ENCODE results near the gene LTB4R2.

LTB4R2 gene

GRCh38 chr14:24356208-24356607 is 46.3 kb downstream of the LTB4R2 start:
- no peak for DNase-seq (ENCODE audit: low spot score)
- TF ChIP-seq, protein P1, sequence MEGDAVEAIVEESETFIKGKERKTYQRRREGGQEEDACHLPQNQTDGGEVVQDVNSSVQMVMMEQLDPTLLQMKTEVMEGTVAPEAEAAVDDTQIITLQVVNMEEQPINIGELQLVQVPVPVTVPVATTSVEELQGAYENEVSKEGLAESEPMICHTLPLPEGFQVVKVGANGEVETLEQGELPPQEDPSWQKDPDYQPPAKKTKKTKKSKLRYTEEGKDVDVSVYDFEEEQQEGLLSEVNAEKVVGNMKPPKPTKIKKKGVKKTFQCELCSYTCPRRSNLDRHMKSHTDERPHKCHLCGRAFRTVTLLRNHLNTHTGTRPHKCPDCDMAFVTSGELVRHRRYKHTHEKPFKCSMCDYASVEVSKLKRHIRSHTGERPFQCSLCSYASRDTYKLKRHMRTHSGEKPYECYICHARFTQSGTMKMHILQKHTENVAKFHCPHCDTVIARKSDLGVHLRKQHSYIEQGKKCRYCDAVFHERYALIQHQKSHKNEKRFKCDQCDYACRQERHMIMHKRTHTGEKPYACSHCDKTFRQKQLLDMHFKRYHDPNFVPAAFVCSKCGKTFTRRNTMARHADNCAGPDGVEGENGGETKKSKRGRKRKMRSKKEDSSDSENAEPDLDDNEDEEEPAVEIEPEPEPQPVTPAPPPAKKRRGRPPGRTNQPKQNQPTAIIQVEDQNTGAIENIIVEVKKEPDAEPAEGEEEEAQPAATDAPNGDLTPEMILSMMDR (IDR thresholded peaks at IDR 0.05; ENCODE audit: extremely low read depth, insufficient read depth, missing control alignments): no peak
- in situ Hi-C loops (cut with MboI; ENCODE audit: low pct_unique_long_range_greater_than_20kb, low sequenced_read_pairs, unreplicated experiment): no loop called here

GRCh38 chr14:24360281-24360680 is 50.3 kb downstream of the LTB4R2 start:
- TF ChIP-seq, protein P1 (IDR thresholded peaks at IDR 0.05; ENCODE audit: extremely low read depth, insufficient read depth, missing control alignments): no peak
- in situ Hi-C loops (cut with MboI; ENCODE audit: low pct_unique_long_range_greater_than_20kb, low sequenced_read_pairs, unreplicated experiment): no loop called here
- no peak for DNase-seq (ENCODE audit: low spot score)

DNA sequence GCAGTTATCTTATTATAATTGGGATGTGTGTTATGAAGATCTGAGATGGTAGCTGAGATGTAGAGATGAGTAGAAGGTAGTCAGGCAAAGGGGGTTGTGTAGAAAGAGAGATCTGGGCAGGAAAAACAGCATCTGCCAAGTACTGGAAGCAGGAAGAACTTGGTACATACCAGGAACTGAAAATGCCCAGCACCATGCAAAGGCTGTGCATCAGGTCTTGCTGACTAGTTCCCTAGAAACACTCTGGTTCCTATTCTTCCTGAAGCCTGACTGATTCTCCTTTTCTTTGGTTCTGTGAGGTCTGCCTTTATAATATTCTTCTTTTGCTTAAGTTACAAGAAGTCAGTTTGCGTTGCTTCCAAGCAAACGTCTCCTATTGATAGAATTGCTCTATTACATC is 51.4 kb downstream of the LTB4R2 start:
- TF ChIP-seq, protein P1 (IDR thresholded peaks at IDR 0.05; ENCODE audit: extremely low read depth, insufficient read depth, missing control alignments): no peak
- in situ Hi-C loops (cut with MboI; ENCODE audit: low pct_unique_long_range_greater_than_20kb, low sequenced_read_pairs, unreplicated experiment): no loop called here
- DNase-seq (ENCODE audit: low spot score): no peak

All from GM13977 (cell line).